Gastrocnemius medialis (tissue), 4 donors: ENCODE measurements around the gene TPSG1.

ENCODE experiments used
- CTCF ChIP-seq, 5 experiments: fragments of 450-650 bp in 3 of 5; fragments of 200-600 bp in 2 of 5; sonication (generic) in 2 of 5; IDR thresholded peaks in 4 of 5; conservative IDR thresholded peaks in 1 of 5; 1 replicate in 4 of 5; 2 replicates in 1 of 5; pipeline ENCODE4 v1.5.1; 2016 to 2019; ENCODE audit warnings: antibody characterized with exemption in 5 of 5, mild to moderate bottlenecking in 3 of 5, moderate library complexity in 3 of 5
- POLR2A ChIP-seq, 2 donors: fragments of 450-650 bp; IDR thresholded peaks; one replicate each; pipeline ENCODE4 v1.6.1; 2017; ENCODE audit warnings: antibody characterized with exemption in 2 of 2, mild to moderate bottlenecking in 2 of 2, moderate library complexity in 2 of 2

GRCh38 chr16:1180549-1181403, 44.3 kb downstream of the TPSG1 start:
- TF ChIP-seq CTCF (IDR thresholded peaks at IDR 0.05 in 4 of 5, conservative IDR thresholded peaks at IDR 0.05 in 1 of 5) = no peak
- no peak for TF ChIP-seq POLR2A (IDR thresholded peaks at IDR 0.05)
